B cell (primary cell): ENCODE measurements around the gene POM121. TPM values are rescaled to one million over a fixed set of nuclear protein-coding genes. Genes with fewer than 3 reads are reported as not detected.
"Not testable (repeated sequence)": the region's sequence is repeated elsewhere in the genome, so short reads cannot be mapped to it uniquely, and the experiment has no call there.

ENCODE experiments used
- ATAC-seq: fragments of 200-7000 bp; cut with Tn5 transposase; one replicate; pipeline ENCODE4 v1.10.0; 2021; ENCODE audit warnings: low read depth, mild to moderate bottlenecking, moderate number of reproducible peaks, moderate library complexity
- CTCF ChIA-PET: fragments of 350-600 bp; sonication (Branson Sonifier 250); formaldehyde crosslinking; loops from one replicate; lab custom pipeline; 2021; ENCODE audit warnings: antibody characterized with exemption, inconsistent platforms; lab: Charles Lee
- POLR2A ChIA-PET: fragments of 350-600 bp; sonication (Branson Sonifier 250); formaldehyde crosslinking; loops from one replicate; lab custom pipeline; 2021; ENCODE audit warnings: antibody characterized with exemption; lab: Charles Lee
- DNase-seq: peaks from one replicate; pipeline ENCODE4 v3.0.0; 2013
- H2AFZ ChIP-seq: 2 replicates; pipeline ENCODE4 v1.6.1; 2012; ENCODE audit warnings: mild to moderate bottlenecking, low read depth, low read length; ENCODE audit not compliant: insufficient read depth, poor library complexity, severe bottlenecking
- H3K27ac ChIP-seq, 2 donors: 1 replicate in 1 of 2; 2 replicates in 1 of 2; pipeline ENCODE4 v1.5.1; 2012 to 2013; ENCODE audit warnings: low read length in 2 of 2, mild to moderate bottlenecking in 2 of 2, moderate library complexity in 1 of 2
- H3K27me3 ChIP-seq, 4 experiments: fragments of 200-600 bp in 1 of 4; sonication (generic) in 1 of 4; replicated peaks in 1 of 4; 1 replicate in 2 of 4; 2 replicates in 2 of 4; pipeline versions ENCODE4 v1.6.1 to v1.7.0; 2013 to 2016; ENCODE audit warnings: low read length in 3 of 4, mild to moderate bottlenecking in 2 of 4, mixed read lengths in 1 of 4, moderate library complexity in 1 of 4; ENCODE audit not compliant: insufficient read depth in 4 of 4, control insufficient read depth in 3 of 4; ENCODE audit errors: control extremely low read depth in 1 of 4
- H3K36me3 ChIP-seq, 2 experiments: replicated peaks in 1 of 2; 1 replicate in 1 of 2; 2 replicates in 1 of 2; pipeline versions ENCODE4 v1.6.1 to v1.7.1; 2013; ENCODE audit warnings: low read length in 1 of 2; ENCODE audit not compliant: insufficient read depth in 2 of 2, control insufficient read depth in 1 of 2; ENCODE audit errors: control extremely low read depth in 1 of 2, extremely low read depth in 1 of 2
- H3K4me1 ChIP-seq, 2 donors: fragments of 200-600 bp in 1 of 2; sonication (generic) in 1 of 2; 1 replicate in 1 of 2; 2 replicates in 1 of 2; pipeline versions ENCODE4 v1.5.1 to v1.6.1; 2013 to 2017; ENCODE audit warnings: low read length in 2 of 2; ENCODE audit not compliant: control insufficient read depth in 2 of 2, insufficient read depth in 2 of 2
- H3K4me2 ChIP-seq: replicated peaks from 2 replicates; pipeline ENCODE3; 2012; ENCODE audit warnings: mild to moderate bottlenecking, low read depth, low read length; ENCODE audit not compliant: poor library complexity, severe bottlenecking
- H3K4me3 ChIP-seq, 5 experiments: fragments of 200-600 bp in 1 of 5; sonication (generic) in 1 of 5; 1 replicate in 3 of 5; 2 replicates in 2 of 5; pipeline versions ENCODE4 v1.5.1 to v1.7.0; 2011 to 2016; ENCODE audit warnings: low read length in 4 of 5, mild to moderate bottlenecking in 4 of 5, low read depth in 2 of 5, control low read depth in 1 of 5, moderate library complexity in 1 of 5; ENCODE audit not compliant: insufficient read depth in 1 of 5; ENCODE audit errors: control extremely low read depth in 1 of 5, extremely low read depth in 1 of 5
- H3K79me2 ChIP-seq: fragments of 200-600 bp; sonication (generic); one replicate; pipeline ENCODE4 v1.6.0; 2016; ENCODE audit warnings: low read length; ENCODE audit not compliant: control insufficient read depth, insufficient read depth
- H3K9ac ChIP-seq: fragments of 200-600 bp; sonication (generic); 2 replicates; pipeline ENCODE4 v1.6.1; 2017; ENCODE audit warnings: mild to moderate bottlenecking, low read length, moderate library complexity
- H3K9me3 ChIP-seq, 3 donors: one replicate each; pipeline versions ENCODE4 v1.6.1 to v1.7.1; 2013; ENCODE audit warnings: low read length in 2 of 3; ENCODE audit not compliant: control insufficient read depth in 2 of 3, insufficient read depth in 1 of 3; ENCODE audit errors: control extremely low read depth in 1 of 3
- H4K20me1 ChIP-seq: 2 replicates; pipeline ENCODE4 v1.6.0; 2012; ENCODE audit warnings: mild to moderate bottlenecking, low read length; ENCODE audit not compliant: insufficient read depth, control insufficient read depth, poor library complexity, severe bottlenecking
- H3K27ac Mint-ChIP-seq: one replicate; pipeline ENCODE4 v1.8.0; 2021; ENCODE audit warnings: mixed read lengths
- H3K27me3 Mint-ChIP-seq: one replicate; pipeline ENCODE4 v1.8.0; 2021; ENCODE audit warnings: mixed read lengths
- H3K4me1 Mint-ChIP-seq: one replicate; pipeline ENCODE4 v1.8.0; 2021; ENCODE audit warnings: mixed read lengths
- H3K4me3 Mint-ChIP-seq: one replicate; pipeline ENCODE4 v1.8.0; 2021; ENCODE audit warnings: mixed read lengths
- H3K9me3 Mint-ChIP-seq: one replicate; pipeline ENCODE4 v1.8.0; 2022; ENCODE audit warnings: mixed read lengths; ENCODE audit not compliant: insufficient read depth
- EZH2 ChIP-seq: IDR thresholded peaks from 2 replicates; pipeline ENCODE4 v1.6.1; 2012; ENCODE audit warnings: borderline replicate concordance, low read depth, mild to moderate bottlenecking, moderate library complexity, low read length; ENCODE audit not compliant: insufficient read depth, poor library complexity, severe bottlenecking
- WGBS: methylation state at CpG from one replicate; pipeline ENCODE4 v1.1.5; 2013; ENCODE audit warnings: missing lambda C conversion rate; ENCODE audit not compliant: insufficient coverage; 5-methylcytosine and 5-hydroxymethylcytosine counted together
- intact Hi-C: fragments of 100-400 bp; cut with micrococcal nuclease; formaldehyde crosslinking; loops from one replicate; pipeline ENCODE4 v1.10.0; 2022
- polyA plus RNA-seq: library from polyadenylated mRNA; depleted of rRNA; stranded (reverse); fragments of >200 nt; gene quantifications from 2 replicates; pipeline ENCODE4 v1.2.3, GENCODE V29; 2012
- total RNA-seq, 2 donors: library from RNA; stranded (reverse); fragments of 120-200 nt in 1 of 2; gene quantifications; 1 replicate in 1 of 2; 2 replicates in 1 of 2; pipeline versions ENCODE4 v1.2.3 to v1.2.4, GENCODE V29; 2013 to 2022
- TF ChIP-seq, protein P1 (sequence below): fragments of 200-600 bp; IDR thresholded peaks from one replicate; pipeline ENCODE4 v1.8.0; 2022; ENCODE audit warnings: antibody characterized with exemption, mild to moderate bottlenecking

POM121 gene
- total and polyA plus RNA-seq, 2 donors (not counting 1 experiment from before 2014, with no cell fraction given), result 25.0 to 57.9 TPM

DNA sequence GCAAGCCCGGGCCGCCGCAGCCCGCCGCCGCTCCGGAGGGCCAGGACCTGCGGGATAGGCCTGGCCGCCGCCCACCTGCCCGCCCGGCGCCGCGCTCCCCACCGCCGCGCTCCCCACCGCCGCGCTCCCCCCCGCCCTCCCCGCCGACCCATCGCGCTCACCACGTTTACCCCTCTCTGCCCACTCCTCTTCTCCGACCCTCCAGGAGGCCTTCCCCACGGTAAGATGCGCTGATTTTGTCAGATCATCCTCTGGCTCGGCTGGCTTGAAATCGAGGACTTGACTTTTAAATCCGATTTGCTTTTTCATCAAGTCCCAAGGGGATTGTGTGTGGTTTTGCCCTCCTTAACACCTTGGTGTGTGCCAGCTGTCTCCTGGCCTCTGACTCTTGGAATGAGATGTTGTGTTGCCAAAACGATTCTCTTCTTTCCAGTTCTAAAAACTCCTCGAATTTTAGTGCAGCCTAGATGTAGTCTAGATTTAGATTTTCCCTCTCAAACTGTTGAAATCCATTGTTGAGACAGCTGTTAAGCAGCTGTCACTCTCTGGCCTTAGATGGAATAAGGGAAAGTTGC, 738 bp downstream of the POM121 start:
- peak overlapping the region; percentile 94 for H3K27ac Mint-ChIP-seq
- Histone ChIP-seq H3K27me3 (no peaks in the 10 kb centered on the region), H3K79me2 (peaks cover 77% of the 10 kb centered on the region), H4K20me1 (no peaks in the 10 kb centered on the region), H3K4me1 (peaks cover 13 to 17% of the 10 kb centered on the region in 2 donors), H3K9ac (peak overlapping the region; percentile 95), H3K9me3 (no peaks in the 10 kb centered on the region), H3K27ac (peak overlapping the region; percentile 75 to 97), H3K36me3 (peaks cover 9 to 38% of the 10 kb centered on the region in 2 experiments), H2AFZ (peak overlapping the region; percentile 85), H3K4me2 (peak overlapping the region; percentile 82), H3K4me3 (peak overlapping the region; percentile 61 to 93 (median 80))
- DNase-seq (peak; percentile 53), ATAC-seq (no peak)
- H3K4me3 Mint-ChIP-seq, result peak overlapping the region; percentile 96
- ChIA-PET CTCF (no interaction called here), POLR2A (no interaction called here)
- TF ChIP-seq, protein P1, sequence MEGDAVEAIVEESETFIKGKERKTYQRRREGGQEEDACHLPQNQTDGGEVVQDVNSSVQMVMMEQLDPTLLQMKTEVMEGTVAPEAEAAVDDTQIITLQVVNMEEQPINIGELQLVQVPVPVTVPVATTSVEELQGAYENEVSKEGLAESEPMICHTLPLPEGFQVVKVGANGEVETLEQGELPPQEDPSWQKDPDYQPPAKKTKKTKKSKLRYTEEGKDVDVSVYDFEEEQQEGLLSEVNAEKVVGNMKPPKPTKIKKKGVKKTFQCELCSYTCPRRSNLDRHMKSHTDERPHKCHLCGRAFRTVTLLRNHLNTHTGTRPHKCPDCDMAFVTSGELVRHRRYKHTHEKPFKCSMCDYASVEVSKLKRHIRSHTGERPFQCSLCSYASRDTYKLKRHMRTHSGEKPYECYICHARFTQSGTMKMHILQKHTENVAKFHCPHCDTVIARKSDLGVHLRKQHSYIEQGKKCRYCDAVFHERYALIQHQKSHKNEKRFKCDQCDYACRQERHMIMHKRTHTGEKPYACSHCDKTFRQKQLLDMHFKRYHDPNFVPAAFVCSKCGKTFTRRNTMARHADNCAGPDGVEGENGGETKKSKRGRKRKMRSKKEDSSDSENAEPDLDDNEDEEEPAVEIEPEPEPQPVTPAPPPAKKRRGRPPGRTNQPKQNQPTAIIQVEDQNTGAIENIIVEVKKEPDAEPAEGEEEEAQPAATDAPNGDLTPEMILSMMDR, result no peak
- no peak for TF ChIP-seq EZH2
- WGBS, result 0% methylated on average over 18 of the region's 35 CpGs
- H3K27me3 Mint-ChIP-seq, result no peaks in the 10 kb centered on the region
- peaks cover 32% of the 10 kb centered on the region for H3K4me1 Mint-ChIP-seq
- intact Hi-C loops, result loop anchor here (2.0 to 10.0 kb wide), 2 partner anchors 51 to 97 kb away; partner anchors contain the start of gene TYW1B
- H3K9me3 Mint-ChIP-seq, result no peaks in the 10 kb centered on the region

DNA sequence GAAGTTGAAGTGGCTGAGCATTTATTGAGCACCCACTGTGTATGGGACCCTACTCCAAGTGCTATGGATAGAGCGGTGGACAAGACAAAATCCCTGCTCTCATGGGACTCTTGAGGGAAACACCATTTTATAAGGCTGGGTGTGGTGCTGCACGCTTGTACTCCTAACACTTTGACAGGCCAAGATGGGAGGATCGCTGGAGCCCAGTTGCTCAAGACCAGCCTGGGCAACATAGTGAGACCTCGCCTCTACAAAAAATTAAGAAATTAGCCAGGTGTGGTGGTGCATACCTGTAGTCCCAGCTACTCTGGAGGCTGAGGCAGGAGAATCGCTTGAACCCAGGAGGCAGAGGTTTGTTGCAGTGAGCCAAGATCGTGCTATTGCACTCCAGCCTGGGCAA, 2.9 kb downstream of the POM121 start:
- H4K20me1 ChIP-seq, H3K27ac Mint-ChIP-seq, H3K9ac ChIP-seq, H3K27me3 ChIP-seq, H3K9me3 ChIP-seq, CTCF ChIA-PET, H3K4me2 ChIP-seq, H3K4me3 Mint-ChIP-seq, DNase-seq, H2AFZ ChIP-seq, H3K27ac ChIP-seq, H3K9me3 Mint-ChIP-seq, POLR2A ChIA-PET, H3K4me3 ChIP-seq, H3K27me3 Mint-ChIP-seq, ATAC-seq: not testable (repeated sequence)
- peaks cover 13 to 17% of the 10 kb centered on the region in 2 donors for H3K4me1 ChIP-seq
- H3K36me3 ChIP-seq, result peaks cover 9 to 41% of the 10 kb centered on the region in 2 experiments
- H3K4me1 Mint-ChIP-seq, result peaks cover 29% of the 10 kb centered on the region
- H3K79me2 ChIP-seq, result peaks cover 60% of the 10 kb centered on the region
- intact Hi-C loops, result loop anchor here (10.0 kb wide), 1 partner anchor 53 kb away; no protein-coding TSS in a partner anchor
- WGBS, result 100% methylated on average over 6 of the region's 6 CpGs

DNA sequence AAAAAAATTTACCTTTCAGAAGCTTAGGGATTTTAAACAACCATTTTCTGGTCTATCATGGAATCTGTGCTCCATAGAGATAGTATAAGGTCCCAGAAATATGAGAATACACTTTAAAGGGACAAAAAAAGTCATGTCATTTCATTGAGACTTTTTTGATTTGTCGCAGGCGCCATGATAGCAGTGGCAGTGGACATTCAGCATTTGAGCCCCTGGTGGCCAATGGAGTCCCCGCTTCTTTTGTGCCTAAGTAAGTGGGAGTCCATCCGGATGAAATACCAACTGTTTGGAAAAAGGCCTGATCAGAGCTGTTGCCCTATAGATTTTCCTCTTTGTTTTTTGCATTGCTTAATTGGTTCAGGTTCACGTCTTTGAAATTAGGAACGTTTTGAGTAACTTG, 3.3 kb downstream of the POM121 start:
- ATAC-seq, DNase-seq, CTCF ChIA-PET, H3K27me3 ChIP-seq, H3K27ac ChIP-seq, H3K9me3 Mint-ChIP-seq, H3K4me3 Mint-ChIP-seq, H4K20me1 ChIP-seq, H3K9ac ChIP-seq, H3K4me2 ChIP-seq, H3K9me3 ChIP-seq, H3K27ac Mint-ChIP-seq, POLR2A ChIA-PET, H3K27me3 Mint-ChIP-seq, H2AFZ ChIP-seq, H3K4me3 ChIP-seq: not testable (repeated sequence)
- Histone ChIP-seq H3K79me2 (peaks cover 57% of the 10 kb centered on the region), H3K4me1 (peaks cover 13 to 17% of the 10 kb centered on the region in 2 donors), H3K36me3 (peaks cover 9 to 41% of the 10 kb centered on the region in 2 experiments)
- peaks cover 27% of the 10 kb centered on the region for H3K4me1 Mint-ChIP-seq
- 90% methylated on average over 4 of the region's 6 CpGs for WGBS
- intact Hi-C loops, result loop anchor here (10.0 kb wide), 1 partner anchor 53 kb away; no protein-coding TSS in a partner anchor
